OCI-LY7 (cell line): Measurements from ENCODE around the gene SDHAF2.

Experiments used
- EZH2phosphoT487 ChIP-seq: fragments of 200-600 bp; sonication (generic); IDR thresholded peaks from 2 replicates; pipeline ENCODE4 v1.6.1; 2018; ENCODE audit warnings: low read depth, borderline replicate concordance, mild to moderate bottlenecking, mixed run types, antibody characterized with exemption, low read length, moderate library complexity, mixed read lengths
- TF ChIP-seq, protein P1 (sequence below): fragments of 200-600 bp; sonication (generic); conservative IDR thresholded peaks from 2 replicates; pipeline ENCODE4 v1.5.1; 2014; ENCODE audit warnings: mild to moderate bottlenecking, antibody characterized with exemption, low read length, moderate library complexity, mixed read lengths

DNA sequence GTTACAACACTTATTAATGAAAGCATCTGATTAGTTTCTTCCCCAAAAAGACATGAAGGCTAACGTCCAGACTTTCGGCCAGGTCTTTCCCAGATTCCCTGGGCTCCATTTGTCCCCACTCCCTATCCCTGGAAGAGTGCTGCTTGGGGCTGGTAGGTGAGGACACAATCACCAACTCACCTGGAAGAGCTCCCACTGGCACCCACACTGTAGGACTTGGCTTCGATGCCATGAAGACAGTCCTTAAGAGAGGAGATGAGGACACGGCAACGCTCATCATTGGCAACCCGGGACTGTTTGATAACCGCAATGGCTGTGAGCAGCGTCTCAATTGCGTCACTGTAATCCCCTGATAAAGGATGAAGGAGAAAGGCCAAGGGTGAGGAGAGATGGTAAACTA, 18.3 kb upstream of the SDHAF2 start:
- TF ChIP-seq, protein P1, sequence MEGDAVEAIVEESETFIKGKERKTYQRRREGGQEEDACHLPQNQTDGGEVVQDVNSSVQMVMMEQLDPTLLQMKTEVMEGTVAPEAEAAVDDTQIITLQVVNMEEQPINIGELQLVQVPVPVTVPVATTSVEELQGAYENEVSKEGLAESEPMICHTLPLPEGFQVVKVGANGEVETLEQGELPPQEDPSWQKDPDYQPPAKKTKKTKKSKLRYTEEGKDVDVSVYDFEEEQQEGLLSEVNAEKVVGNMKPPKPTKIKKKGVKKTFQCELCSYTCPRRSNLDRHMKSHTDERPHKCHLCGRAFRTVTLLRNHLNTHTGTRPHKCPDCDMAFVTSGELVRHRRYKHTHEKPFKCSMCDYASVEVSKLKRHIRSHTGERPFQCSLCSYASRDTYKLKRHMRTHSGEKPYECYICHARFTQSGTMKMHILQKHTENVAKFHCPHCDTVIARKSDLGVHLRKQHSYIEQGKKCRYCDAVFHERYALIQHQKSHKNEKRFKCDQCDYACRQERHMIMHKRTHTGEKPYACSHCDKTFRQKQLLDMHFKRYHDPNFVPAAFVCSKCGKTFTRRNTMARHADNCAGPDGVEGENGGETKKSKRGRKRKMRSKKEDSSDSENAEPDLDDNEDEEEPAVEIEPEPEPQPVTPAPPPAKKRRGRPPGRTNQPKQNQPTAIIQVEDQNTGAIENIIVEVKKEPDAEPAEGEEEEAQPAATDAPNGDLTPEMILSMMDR, result no peak
- TF ChIP-seq EZH2phosphoT487, result no peak
